SK-N-MC (cell line): ENCODE data around the gene TNK2.
"Not testable (repeated sequence)": the region's sequence is repeated elsewhere in the genome, so short reads cannot be mapped to it uniquely, and the experiment has no call there.

Experiments used
- DNase-seq: peaks from one replicate; pipeline ENCODE4 v3.0.0-alpha.2; 2011; ENCODE audit warnings: low read depth, low spot score
- H3K27ac ChIP-seq: fragments of 200-600 bp; sonication (generic); 2 replicates; pipeline ENCODE4 v1.5.1; 2016; ENCODE audit warnings: mixed run types
- H3K36me3 ChIP-seq: fragments of 200-600 bp; sonication (generic); 2 replicates; pipeline ENCODE4 v1.6.1; 2017; ENCODE audit warnings: antibody characterized with exemption, low read length, mixed read lengths; ENCODE audit not compliant: insufficient read depth
- H3K4me3 ChIP-seq: fragments of 200-600 bp; sonication (generic); 2 replicates; pipeline ENCODE4 v1.5.1; 2016
- H3K9ac ChIP-seq: fragments of 200-600 bp; sonication (generic); 2 replicates; pipeline ENCODE4 v1.8.0; 2017; ENCODE audit warnings: mixed run types, mixed read lengths; ENCODE audit not compliant: insufficient read length
- H3K9me3 ChIP-seq: fragments of 200-600 bp; sonication (generic); 2 replicates; pipeline ENCODE4 v1.6.1; 2017; ENCODE audit warnings: low read depth, mild to moderate bottlenecking, antibody characterized with exemption, low read length, moderate library complexity, mixed read lengths
- EZH2 ChIP-seq: fragments of 200-600 bp; sonication (generic); IDR thresholded peaks from one replicate; pipeline ENCODE4 v1.6.1; 2017; ENCODE audit warnings: antibody characterized with exemption
- FOXP2 ChIP-seq: optimal IDR thresholded peaks from 2 replicates; pipeline ENCODE3; 2011; ENCODE audit warnings: mild to moderate bottlenecking, moderate library complexity; ENCODE audit not compliant: insufficient read depth; ENCODE audit errors: extremely low read length, control extremely low read depth
- POLR2AphosphoS5 ChIP-seq: IDR thresholded peaks from 2 replicates; pipeline ENCODE4 v1.6.1; 2012; ENCODE audit warnings: mild to moderate bottlenecking, low read depth, low read length, borderline replicate concordance

Gene TNK2

DNA sequence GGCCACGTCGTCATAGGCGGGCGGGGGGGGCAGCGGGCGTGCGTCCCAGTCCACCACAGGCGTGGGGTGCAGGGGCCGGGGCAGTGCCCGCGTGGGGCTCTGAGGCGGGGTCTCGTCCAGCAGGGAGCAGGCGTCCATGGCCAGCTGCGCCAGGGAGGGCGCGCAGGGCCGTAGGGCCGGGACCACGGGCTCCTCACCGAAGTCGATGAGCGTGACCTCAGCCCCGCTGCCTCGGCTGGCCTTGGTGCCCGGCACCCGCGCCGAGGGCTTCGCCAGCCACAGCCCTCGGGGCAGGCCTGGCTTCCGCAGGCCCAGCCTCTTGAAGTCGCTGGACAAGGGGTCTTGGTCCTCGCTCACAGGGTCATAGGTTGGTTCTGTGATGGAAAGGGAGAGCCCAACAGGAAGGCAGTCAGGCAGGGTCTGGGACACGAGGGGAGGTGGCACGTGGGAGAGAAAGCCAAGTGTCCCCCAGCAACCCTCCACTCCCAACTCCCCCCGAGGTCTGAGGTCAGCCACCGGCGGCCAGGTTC is 40.0 kb downstream of the TNK2 start:
- no peak overlapping the region for H3K27ac ChIP-seq
- H3K4me3 ChIP-seq, result no peak overlapping the region
- TF ChIP-seq EZH2 (no peak), POLR2AphosphoS5 (no peak), FOXP2 (no peak)
- DNase-seq, result no peak
- H3K9ac ChIP-seq, result no peak overlapping the region
- peaks cover 19% of the 10 kb centered on the region; the same call in 1 of the 2 replicates for H3K36me3 ChIP-seq
- H3K9me3 ChIP-seq, result no peaks in the 10 kb centered on the region

DNA sequence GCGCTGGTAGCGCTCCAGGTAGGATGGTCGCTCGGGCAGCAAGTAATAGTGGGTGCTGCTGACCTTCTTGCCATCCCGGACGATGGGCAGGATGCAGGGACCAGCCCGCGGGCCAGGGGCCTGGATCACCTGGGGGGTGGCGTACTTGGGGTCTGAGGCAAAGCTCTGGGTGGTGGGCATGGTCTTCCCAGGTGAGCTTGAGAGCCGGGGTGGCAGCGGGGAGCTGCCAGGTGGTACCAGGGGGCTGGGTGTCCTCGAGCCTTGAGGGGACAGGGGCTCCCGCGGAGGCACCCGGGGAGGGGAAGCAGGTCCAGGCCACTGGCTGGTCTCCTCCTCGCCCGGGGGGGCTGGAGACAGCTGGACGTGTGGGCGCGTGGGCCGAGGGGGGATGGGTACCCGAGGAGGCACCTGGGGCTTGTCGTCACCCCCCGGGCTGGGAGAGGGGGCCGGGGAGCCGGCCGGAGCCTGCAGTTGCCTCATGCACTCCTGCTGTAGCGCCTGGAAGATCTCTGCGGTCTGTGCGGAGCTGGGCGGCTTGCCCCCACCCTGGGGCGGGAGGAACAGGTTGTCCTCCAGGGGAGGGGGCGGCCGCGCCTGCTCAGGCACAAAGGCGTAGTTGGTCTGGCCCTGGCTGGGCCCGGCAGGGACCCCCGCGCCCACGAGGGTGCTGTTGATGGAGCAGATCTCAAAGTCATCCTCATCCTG is 40.6 kb downstream of the TNK2 start:
- H3K27ac ChIP-seq, result no peak overlapping the region
- H3K4me3 ChIP-seq, result no peak overlapping the region
- H3K36me3 ChIP-seq, result peaks cover 19% of the 10 kb centered on the region; the same call in 1 of the 2 replicates
- H3K9ac ChIP-seq, result no peak overlapping the region
- TF ChIP-seq FOXP2 (no peak), POLR2AphosphoS5 (no peak)
- no peak for DNase-seq
- no peaks in the 10 kb centered on the region for H3K9me3 ChIP-seq

DNA sequence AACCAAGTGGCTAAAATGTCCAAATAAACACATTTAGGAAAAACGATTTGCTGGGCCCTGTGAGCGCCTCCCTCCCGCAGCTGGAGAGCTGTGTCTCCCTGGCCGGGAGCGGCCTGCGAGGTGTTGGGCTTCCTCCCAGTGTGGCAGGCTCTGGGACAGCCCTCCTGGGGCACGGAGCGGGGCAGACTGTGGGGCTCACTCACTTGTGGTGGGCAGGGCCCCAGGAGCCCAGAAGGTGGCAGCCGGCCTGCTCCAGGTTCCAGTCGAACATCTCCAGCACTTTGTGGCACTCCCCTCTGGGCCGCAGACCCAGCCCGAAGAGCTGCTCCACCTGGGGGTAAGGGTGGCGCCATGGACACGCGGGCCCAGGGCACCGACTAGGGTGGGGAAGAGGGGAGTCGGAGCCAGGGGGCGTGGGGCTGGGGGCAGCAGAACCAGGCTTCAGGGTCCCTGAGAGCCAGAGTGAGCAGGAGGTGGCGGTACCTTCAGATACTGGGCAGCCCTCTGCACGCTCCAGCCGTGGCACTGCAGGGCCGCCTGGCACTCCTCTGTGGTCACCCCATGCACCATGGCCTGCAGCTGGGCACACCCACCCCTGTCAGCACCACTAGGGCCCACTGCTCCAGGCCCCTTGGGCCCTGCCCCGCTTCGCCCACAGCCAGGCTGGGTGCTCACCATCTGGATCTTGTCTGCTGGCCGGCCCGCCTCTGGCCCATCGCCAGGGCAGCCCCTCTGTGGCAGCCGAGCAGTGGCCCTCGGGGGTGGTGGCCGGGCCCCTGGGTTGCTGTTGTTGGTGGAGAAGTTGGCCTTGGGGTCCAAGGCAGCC is 41.5 kb downstream of the TNK2 start:
- no peak for DNase-seq
- TF ChIP-seq EZH2 (no peak), FOXP2 (no peak), POLR2AphosphoS5 (no peak)
- Histone ChIP-seq H3K9ac (no peak overlapping the region), H3K9me3 (no peaks in the 10 kb centered on the region), H3K4me3 (no peak overlapping the region), H3K36me3 (peaks cover 19% of the 10 kb centered on the region; the same call in 1 of the 2 replicates), H3K27ac (no peak overlapping the region)

- H3K36me3 ChIP-seq, result peaks cover 14% of the 10 kb centered on the region; the same call in 1 of the 2 replicates
- no peaks in the 10 kb centered on the region for H3K9me3 ChIP-seq
- TF ChIP-seq FOXP2 (no peak), EZH2 (no peak), POLR2AphosphoS5 (no peak)
- H3K9ac ChIP-seq, result no peak overlapping the region
- no peak overlapping the region for H3K4me3 ChIP-seq
- no peak for DNase-seq
- H3K27ac ChIP-seq, result no peak overlapping the region
Observed at GRCh38 chr3:195865752-195866151, 42.6 kb downstream of the TNK2 start.

GRCh38 chr3:195863121-195864061 is 45.0 kb downstream of the TNK2 start:
- TF ChIP-seq POLR2AphosphoS5 (no peak), EZH2 (no peak), FOXP2 (no peak)
- Histone ChIP-seq H3K9ac (no peak overlapping the region), H3K9me3 (no peaks in the 10 kb centered on the region), H3K36me3 (peaks cover 10% of the 10 kb centered on the region; the same call in 1 of the 2 replicates), H3K4me3 (no peak overlapping the region), H3K27ac (no peak overlapping the region)
- DNase-seq, result no peak

- H3K36me3 ChIP-seq, DNase-seq, H3K4me3 ChIP-seq, H3K27ac ChIP-seq, H3K9ac ChIP-seq, H3K9me3 ChIP-seq: not testable (repeated sequence)
Observed at GRCh38 chr3:195862318-195862717, 46.0 kb downstream of the TNK2 start.

- Histone ChIP-seq H3K4me3 (no peak overlapping the region), H3K27ac (no peak overlapping the region), H3K9me3 (no peaks in the 10 kb centered on the region), H3K9ac (no peak overlapping the region), H3K36me3 (no peaks in the 10 kb centered on the region; the same call in 1 of the 2 replicates)
- no peak for DNase-seq
- 0 out of 2 replicates have a peak, but pooled peaks have one; percentile 19 for TF ChIP-seq POLR2AphosphoS5
- no peak for TF ChIP-seq FOXP2
- no peak for TF ChIP-seq EZH2
Observed at GRCh38 chr3:195860456-195860855, 47.9 kb downstream of the TNK2 start.
